ENCODE data around the gene GPR84.
"Not testable (repeated sequence)": the region's sequence is repeated elsewhere in the genome, so short reads cannot be mapped to it uniquely, and the experiment has no call there.

Gene GPR84

GRCh38 chr12:54354271-54354670 lies 10.0 kb downstream of the GPR84 start:
- not testable (repeated sequence) for DNase-seq

DNA sequence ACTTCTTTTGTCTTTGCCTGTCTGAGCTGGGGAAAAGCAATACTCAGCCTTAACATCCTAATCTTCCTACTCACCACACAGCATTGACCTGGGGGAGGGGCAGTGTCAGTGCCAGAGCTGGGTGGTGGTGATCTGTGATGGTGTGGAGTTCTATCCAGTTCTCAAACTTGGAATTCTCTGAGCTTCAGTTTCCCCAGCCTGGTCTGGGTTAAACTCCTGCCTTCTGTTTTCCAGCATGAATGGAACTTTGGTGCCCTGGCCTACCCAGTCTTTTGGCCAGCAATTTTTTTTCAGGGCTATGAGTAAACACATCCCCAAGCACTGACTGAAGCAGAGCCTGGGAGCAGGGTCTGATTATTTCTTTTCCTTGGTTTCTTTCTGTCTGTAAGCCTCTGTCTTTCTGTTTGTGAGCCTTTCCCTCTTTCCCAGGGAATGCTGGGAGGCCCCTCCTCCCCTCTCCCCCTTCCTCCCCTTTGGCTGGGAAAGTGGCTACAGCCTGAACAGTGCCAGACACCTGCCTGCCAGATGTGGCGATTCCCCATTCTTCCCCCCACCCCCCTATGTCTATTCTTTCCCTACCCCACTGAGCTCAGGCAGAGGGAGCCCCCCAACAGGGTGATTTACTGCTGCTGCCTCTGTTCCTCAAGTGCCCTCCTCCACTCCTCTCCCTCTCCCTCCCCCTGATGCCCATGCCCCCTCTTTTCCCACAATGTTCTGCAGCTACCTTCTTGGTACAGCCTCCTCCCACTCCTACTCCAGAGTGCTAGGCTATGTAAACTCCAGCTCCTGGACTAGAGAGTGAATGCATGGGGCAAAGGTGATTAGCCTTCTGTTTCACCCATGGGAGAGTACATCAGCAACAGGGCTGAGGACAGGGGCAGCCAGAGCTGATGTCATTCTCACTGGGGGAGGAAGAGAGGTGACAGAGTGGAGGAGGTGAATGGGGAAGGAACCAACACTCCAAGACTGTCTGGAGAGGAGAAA lies 11.1 kb downstream of the GPR84 start:
- DNase-seq = no peak

DNA sequence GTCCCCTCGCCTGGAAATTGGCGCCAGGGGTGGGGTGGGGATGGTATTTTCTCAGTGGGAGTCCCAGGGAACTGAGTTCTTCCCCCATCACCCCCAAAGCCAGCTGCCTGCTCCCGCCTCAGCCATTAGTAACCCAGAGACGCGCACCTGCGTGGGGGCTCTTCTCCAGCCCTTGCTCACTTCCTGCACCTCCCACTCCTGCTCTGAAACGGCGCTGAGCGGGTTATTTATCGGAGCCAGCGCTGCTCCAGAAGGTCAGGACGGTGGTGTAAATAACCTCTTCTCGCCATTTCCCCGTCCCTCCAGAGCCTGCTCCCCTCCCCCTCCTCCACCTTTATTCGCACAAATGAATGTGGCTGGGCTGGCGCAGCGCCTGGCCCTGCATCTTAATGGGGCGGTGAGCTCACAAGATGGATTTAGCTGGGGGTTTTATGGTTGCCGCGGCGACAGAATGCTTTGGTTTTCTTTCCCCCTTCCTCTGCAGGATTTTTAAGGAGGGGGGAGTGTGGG lies 12.2 kb downstream of the GPR84 start:
- DNase-seq = no peak

DNA sequence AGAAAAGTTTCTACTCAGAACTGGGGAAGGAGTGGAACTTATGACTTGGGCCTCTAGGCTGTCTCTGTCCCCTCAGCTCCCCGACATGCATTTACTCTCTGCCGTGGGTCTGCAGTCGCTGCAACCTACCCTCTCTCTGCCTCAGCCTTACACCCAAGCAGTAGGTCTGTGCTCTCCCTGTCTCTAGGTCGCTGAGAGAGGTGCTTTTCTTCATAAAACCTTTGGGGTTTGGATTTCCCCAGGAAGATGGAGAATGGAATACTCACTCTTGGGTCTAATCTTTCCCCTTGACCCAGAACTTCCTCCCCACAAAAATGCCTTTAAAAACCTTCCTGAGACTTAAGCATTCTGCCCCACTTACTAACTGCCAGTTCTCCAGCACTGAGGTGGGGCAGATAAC lies 12.9 kb downstream of the GPR84 start:
- no peak for DNase-seq

- no peak for DNase-seq
Measured at GRCh38 chr12:54350743-54351142, 13.5 kb downstream of the GPR84 start.

- DNase-seq = no peak
Measured at GRCh38 chr12:54349679-54350078, 14.6 kb downstream of the GPR84 start.

DNA sequence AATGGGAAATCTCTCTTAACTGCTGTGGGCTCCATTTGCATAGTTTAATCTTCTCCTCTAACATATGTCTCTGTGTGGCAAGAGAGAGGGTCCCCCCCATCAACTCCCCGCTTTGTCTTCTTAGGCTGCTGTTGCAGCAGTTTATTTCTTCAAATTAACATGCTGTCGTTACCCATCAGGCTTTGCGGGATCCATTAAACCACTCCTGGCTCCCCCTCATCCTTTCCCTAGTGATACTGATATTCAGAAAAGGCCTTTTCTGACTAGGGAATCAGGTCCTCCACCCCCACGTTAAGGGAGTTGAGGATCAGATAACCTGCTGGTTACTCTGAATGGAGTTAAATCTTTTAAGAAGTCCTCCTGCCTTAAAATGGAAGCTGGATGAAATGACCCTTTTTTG lies 15.2 kb downstream of the GPR84 start:
- no peak for DNase-seq

- no peak for DNase-seq
Measured at GRCh38 chr12:54341378-54342300, 22.6 kb downstream of the GPR84 start.

DNA sequence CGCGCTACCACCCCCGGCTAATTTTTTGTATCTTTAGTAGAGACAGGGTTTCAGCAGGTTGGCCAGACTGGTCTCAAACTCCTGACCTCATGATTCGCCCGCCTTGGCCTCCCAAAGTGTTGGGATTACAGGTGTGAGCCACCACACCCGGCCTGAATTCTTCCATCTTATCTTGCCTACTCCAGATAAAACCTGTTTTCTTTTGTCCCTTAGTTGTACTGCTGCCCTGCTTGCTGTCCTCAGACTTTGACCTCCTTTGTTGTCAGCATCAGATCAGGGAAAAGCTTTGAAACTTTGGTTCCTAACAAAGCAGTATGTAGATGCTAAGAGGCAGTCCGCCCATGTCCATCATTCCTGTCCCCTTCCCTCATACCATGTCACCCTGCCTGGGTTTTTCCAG lies 23.4 kb downstream of the GPR84 start:
- no peak for DNase-seq

- DNase-seq = no peak
Measured at GRCh38 chr12:54338698-54339296, 25.5 kb downstream of the GPR84 start.

GRCh38 chr12:54337854-54338650 lies 26.2 kb downstream of the GPR84 start:
- DNase-seq = no peak

- no peak for DNase-seq
Measured at GRCh38 chr12:54337280-54337842, 26.9 kb downstream of the GPR84 start.

DNA sequence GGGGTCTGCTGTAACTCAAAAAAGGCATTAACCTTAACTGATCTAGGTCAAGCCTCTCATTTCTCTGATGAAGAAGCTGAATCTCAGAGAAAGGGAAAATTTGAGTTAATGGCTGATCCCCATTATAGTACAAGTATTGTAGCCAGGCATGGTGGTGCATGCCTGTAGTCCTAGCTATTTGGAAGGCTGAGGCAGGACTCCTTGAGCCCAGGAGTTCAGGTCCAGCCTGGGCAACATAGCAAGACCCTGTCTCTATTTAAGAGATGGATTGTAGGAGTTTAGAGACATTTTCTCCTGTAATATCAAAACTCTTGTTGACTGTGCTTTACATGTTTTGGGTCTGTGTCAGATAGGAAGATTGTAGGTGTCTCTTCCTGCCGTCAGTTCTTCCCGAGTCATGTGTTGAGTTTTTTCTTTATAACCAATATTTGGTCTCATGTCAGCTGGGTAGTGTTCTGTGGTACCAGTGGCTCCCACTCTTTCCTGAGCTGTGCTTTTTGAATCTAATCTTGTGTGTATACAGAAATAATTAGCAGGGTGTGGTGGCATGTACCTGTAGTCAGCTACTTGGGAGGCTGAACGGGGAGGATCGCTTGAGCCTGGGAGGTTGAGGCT lies 30.8 kb downstream of the GPR84 start:
- no peak for DNase-seq

- no peak for DNase-seq
Measured at GRCh38 chr12:54331461-54331860, 32.8 kb downstream of the GPR84 start.

DNA sequence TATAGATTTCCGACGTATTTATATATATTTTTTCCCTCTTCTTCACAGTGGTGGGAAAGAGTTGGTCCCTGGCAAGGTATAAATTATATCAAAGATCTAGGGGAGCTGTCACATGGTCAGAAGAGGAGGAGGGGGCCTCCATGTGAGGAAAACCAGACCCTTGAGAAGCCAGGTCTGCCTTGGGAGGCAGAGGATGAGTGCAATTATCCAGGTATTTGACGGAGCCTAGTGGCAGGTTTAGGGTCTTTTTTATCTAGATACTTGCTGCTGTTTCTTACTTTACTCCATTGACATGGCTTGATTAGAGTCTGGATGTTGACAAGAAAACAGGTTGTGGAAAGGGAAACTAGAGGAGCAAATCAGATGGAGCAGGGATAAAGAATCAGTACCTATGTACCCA lies 33.8 kb downstream of the GPR84 start:
- DNase-seq = no peak

GRCh38 chr12:54329759-54330158 lies 34.5 kb downstream of the GPR84 start:
- no peak for DNase-seq

DNA sequence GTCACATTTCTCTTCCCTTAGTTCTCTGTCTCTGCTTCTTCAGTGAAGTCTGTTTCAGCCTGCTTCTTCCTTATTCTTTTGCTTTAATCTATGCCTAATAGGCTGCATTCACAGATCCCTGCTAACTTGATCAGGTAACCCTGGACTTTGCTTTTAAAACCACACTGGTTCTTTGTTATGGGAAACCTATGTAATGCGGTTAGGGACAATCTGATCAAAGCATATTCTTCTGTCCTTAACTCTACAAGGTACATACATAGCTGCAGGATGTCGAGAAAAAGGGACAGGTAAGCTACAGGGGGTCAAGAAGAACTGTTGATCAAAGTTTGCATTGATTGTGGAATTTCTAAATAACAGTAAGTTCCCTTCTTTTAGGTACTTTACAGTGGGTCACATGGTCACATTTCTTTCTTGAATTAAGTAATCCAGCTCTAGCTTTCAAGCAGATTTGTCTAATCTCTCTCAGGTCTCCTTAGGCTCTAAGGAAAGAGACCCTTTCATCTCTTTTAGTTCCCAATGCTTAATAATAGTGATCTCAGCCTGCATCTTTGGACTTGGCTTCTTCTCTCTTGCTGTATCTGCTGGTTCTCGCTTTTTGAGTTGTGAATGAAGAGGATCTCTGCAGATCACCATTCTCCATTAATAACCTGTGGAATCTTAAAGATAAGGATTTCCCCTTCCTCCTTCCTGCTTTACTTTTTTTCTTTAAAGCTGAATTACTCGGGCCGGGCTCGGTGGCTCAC lies 35.5 kb downstream of the GPR84 start:
- DNase-seq = no peak

DNA sequence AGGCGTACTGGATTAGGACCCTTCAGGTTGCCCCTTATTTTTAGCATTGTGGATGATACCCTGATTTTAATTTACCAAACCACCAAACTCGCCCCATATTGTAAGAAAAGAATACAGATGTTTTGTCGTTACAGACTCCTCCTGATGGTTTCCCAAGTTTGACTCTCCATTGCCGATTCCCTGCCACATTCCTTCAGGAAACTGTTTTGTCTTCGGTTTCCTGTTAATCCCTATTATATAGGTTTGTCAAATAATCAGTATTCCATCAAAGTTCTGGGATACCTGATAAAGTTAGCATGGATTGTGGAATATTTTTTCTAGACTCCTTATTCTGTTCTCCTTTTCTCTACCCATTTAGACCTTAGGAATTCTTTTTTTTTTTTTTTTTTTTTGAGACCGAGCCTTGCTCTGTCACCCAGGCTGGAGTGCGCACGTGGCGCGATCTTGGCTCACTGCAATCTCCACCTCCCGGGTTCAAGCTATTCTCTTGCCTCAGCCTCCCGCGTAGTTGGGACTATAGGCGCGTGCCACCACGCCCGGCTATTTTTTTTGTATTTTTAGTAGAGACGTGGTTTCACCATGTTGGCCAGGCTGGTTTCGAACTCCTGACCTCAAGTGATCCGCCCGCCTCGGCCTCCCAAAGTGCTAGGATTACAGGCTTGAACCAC lies 38.7 kb downstream of the GPR84 start:
- DNase-seq = not testable (repeated sequence)

DNA sequence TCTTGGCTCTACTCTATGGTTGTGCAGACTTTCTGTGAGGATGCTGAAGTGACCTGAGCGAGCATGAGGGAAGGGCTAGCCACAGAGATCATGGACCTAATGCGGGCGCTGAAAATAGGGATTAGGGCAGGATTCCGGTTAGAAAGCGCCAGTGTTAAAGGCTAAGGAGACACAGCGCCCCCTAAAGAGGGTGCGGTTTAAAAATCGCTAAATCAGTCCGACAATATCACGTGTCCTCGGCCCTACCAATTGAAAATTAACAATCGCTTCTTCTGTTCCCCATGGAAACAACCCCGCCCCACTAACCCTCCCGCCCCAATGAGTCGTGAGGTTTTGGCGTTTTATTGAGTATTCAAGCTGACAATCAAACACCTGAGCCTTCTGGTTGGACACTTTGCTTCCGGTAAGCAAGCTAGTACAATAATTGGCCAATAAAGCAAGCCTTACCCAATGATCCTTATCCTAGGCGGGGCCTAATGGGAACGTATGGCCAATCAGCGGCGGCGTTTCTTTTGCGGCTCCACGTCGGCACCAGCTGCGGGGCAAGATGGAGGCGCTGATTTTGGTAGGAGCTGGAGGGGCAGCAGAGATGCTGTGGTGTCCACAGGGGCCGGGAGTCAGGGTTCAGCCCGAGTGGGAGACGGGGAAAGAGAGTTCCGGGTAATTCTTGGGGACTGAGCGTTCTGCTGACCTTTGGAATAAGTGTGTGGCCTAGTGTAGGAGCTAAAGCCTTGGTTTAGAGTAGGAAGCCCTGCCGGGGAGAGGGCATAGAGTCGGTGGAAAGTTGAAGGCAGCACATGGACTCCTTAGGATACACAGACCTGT lies 39.5 kb downstream of the GPR84 start, which contains the start of gene COPZ1:
Gene COPZ1 (plus strand): TSS at position 515 of the 825 bp plus-strand sequence. CDS start 33 bp downstream, at position 548.
- DNase-seq = peak; percentile 98 to 99

Data from NCI-H446 (cell line).